Common myeloid progenitor, CD34-positive (primary cell): ENCODE data around the gene OR2AG2.

Source experiments
- CTCF ChIA-PET: fragments of 350-600 bp; sonication (Branson Sonifier 250); formaldehyde crosslinking; loops from one replicate; lab custom pipeline; 2021; ENCODE audit warnings: antibody characterized with exemption; lab: Charles Lee
- POLR2A ChIA-PET: fragments of 350-600 bp; sonication (Branson Sonifier 250); formaldehyde crosslinking; loops from one replicate; lab custom pipeline; 2021; ENCODE audit warnings: antibody characterized with exemption; lab: Charles Lee
- DNase-seq, 3 donors: peaks; one replicate each; pipeline versions ENCODE4 v3.0.0 to v3.0.0-alpha.2; 2013
- H3K27ac ChIP-seq, 2 experiments: 1 replicate in 1 of 2; 2 replicates in 1 of 2; pipeline ENCODE4 v1.7.0; 2013; ENCODE audit warnings: inconsistent platforms in 2 of 2, low read length in 2 of 2, mild to moderate bottlenecking in 2 of 2, low read depth in 1 of 2, moderate library complexity in 1 of 2; ENCODE audit not compliant: severe bottlenecking in 2 of 2, insufficient read depth in 1 of 2, poor library complexity in 1 of 2
- H3K27me3 ChIP-seq, 5 experiments: replicated peaks in 2 of 5; 1 replicate in 3 of 5; 2 replicates in 2 of 5; pipeline versions ENCODE4 v1.6.1 to v1.7.0; 2013; ENCODE audit warnings: low read length in 4 of 5, mild to moderate bottlenecking in 2 of 5, moderate library complexity in 2 of 5, inconsistent platforms in 1 of 5; ENCODE audit not compliant: insufficient read depth in 5 of 5, control insufficient read depth in 4 of 5
- H3K36me3 ChIP-seq, 4 experiments: 1 replicate in 2 of 4; 2 replicates in 2 of 4; pipeline versions ENCODE4 v1.6.1 to v1.7.0; 2013; ENCODE audit warnings: low read length in 3 of 4, control low read depth in 1 of 4, mild to moderate bottlenecking in 1 of 4; ENCODE audit not compliant: control insufficient read depth in 4 of 4, insufficient read depth in 4 of 4
- H3K4me1 ChIP-seq, 4 experiments: 1 replicate in 3 of 4; 2 replicates in 1 of 4; pipeline versions ENCODE4 v1.6.1 to v1.7.1; 2013; ENCODE audit warnings: low read length in 3 of 4, mild to moderate bottlenecking in 3 of 4, control low read depth in 1 of 4, inconsistent platforms in 1 of 4, moderate library complexity in 1 of 4; ENCODE audit not compliant: control insufficient read depth in 4 of 4, insufficient read depth in 4 of 4; ENCODE audit errors: control extremely low read depth in 1 of 4
- H3K4me3 ChIP-seq, 7 experiments: 1 replicate in 4 of 7; 2 replicates in 3 of 7; pipeline versions ENCODE4 v1.5.1 to v1.7.0; 2013; ENCODE audit warnings: mild to moderate bottlenecking in 7 of 7, low read length in 6 of 7, moderate library complexity in 6 of 7, inconsistent platforms in 2 of 7, low read depth in 2 of 7, control low read depth in 1 of 7; ENCODE audit not compliant: insufficient read depth in 4 of 7, control insufficient read depth in 1 of 7; ENCODE audit errors: extremely low read depth in 1 of 7
- H3K9me3 ChIP-seq, 5 experiments: 1 replicate in 4 of 5; 2 replicates in 1 of 5; pipeline versions ENCODE4 v1.6.1 to v1.7.1; 2013; ENCODE audit warnings: low read length in 4 of 5, mild to moderate bottlenecking in 2 of 5, inconsistent platforms in 1 of 5, low read depth in 1 of 5, moderate library complexity in 1 of 5; ENCODE audit not compliant: control insufficient read depth in 4 of 5, insufficient read depth in 2 of 5; ENCODE audit errors: control extremely low read depth in 1 of 5
- WGBS: methylation state at CpG from one replicate; pipeline ENCODE4 v1.1.5; 2013; ENCODE audit not compliant: insufficient coverage; 5-methylcytosine and 5-hydroxymethylcytosine counted together

The OR2AG2 gene

DNA sequence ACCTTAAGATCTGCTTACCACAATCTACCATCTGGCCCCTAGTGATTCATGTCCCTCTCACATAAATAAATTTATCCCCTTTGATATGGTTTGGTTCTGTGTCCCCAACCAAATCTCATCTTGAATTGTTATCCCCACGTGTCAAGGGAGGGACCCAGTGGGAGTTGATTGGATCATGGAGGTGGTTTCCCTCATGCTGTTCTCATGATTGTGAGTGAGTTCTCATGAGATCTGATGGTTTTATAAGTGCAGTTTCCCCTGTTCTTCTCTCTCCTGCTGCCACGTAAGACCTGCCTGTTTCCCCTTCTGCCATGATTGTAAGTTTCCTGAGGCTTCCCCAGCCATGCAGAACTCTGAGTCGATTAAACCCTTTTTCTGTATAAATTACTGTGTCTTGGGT is 37.2 kb downstream of the OR2AG2 start:
- H3K27me3 ChIP-seq = no peaks in the 10 kb centered on the region
- peaks cover 0 to 13% (median 5%) of the 10 kb centered on the region in 4 experiments for H3K36me3 ChIP-seq
- POLR2A ChIA-PET = no interaction called here
- no peak overlapping the region for H3K27ac ChIP-seq
- DNase-seq = peak in 1 of 3 donors; percentile 10
- H3K4me1 ChIP-seq = peaks cover 2 to 17% (median 17%) of the 10 kb centered on the region in 4 experiments
- CTCF ChIA-PET = interaction anchor here (1.4 to 14.8 kb wide), 4 partner anchors 14 to 29 kb away, joined by 3 to 273 read pairs (median 15); no protein-coding TSS in a partner anchor
- no peak overlapping the region for H3K4me3 ChIP-seq
- no CpG with 5 or more reads among the region's 3 CpGs for WGBS
- peaks cover 0 to 2% (median 0%) of the 10 kb centered on the region in 5 experiments for H3K9me3 ChIP-seq

DNA sequence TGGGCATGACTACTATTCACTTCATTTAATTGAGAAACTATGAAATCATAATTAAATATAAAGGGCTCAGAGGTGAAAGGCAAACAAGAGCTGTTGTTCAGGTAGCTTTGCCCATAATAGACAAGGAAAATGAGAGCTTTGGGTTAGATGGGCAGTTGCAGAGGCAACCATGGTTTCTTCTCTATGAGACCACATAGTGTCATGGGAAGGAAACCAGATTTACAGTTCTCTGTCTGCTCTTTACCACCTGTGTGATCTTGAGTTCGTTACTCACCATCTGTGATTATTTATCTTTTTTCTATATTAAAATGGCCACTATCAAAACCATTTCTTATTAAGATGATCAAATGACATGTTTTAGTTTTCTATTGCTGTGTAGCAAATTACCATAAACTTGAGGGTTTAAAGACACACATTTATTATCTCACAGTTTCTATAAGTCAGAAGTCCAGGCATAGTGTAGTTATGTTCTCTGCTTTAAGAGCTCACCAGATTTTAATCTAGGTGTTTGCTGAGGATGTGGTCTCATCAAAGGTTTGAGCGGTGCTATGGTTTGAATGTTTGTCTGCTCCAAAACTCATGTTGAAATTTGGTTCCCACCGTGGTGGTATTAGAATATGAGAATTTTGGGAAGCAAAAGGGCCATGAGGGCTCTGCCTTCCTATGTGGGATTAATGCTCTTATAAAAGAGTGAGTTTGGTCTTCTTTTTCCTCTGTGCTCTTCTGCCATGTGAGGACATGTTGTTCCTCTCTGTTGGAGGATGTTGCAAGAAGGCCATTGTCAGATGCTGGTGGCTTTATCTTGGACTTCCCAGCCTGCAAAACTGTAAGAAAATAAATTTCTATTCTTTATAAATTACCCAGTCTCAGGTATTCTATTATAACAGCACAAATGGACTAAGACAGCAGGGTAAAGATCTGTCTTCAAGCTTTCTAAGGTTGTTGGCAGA is 38.2 kb downstream of the OR2AG2 start:
- POLR2A ChIA-PET = no interaction called here
- Histone ChIP-seq H3K27me3 (no peaks in the 10 kb centered on the region), H3K36me3 (peaks cover 0 to 13% (median 6%) of the 10 kb centered on the region in 4 experiments), H3K4me1 (peaks cover 2 to 17% (median 15%) of the 10 kb centered on the region in 4 experiments), H3K9me3 (peaks cover 0 to 2% (median 0%) of the 10 kb centered on the region in 5 experiments), H3K4me3 (no peak overlapping the region), H3K27ac (no peak overlapping the region)
- WGBS = 100% methylated on average over 1 of the region's 3 CpGs
- no peak for DNase-seq
- CTCF ChIA-PET = interaction anchor here (0.8 to 14.8 kb wide), 5 partner anchors 11 to 38 kb away, joined by 3 to 273 read pairs (median 3); partner anchors contain the start of gene OR2AG2

DNA sequence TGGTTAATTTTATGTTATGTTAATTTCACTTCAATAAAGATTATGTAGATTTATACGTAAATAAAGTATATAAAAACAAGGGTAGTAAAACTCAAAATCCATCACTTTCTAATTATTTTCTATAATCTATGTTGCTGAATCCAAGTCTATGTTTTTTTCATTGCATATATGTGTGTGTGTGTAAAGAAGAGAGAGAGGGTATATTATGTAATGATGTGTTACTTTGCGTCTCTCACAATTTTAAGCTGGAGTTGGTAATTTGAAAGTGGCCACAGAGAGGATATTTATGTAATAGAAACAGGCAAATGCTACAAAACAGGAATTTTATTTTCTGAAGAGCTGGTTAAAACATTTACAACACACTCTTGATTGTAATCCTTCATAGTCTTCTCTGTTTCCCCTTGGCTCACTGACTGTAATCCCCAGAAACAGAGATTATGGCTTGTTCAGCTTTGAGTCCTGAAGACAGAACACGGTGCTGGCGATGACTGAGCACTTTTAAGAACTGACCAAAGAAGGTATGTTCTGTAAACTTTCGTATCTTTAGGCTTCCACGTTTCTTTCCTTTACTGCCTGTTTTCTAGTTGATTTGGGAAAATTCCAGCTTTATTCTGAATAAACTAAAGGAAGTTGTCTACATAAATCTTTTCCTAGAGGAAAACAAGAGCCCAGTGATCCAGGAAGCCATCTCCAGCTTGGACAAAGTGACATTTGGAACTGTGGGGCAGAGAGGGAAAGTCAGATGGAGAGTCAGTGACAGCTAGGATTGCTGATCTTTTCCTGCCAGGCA is 43.6 kb downstream of the OR2AG2 start:
- ChIA-PET CTCF (interaction anchor here (0.7 to 3.6 kb wide), 7 partner anchors 10 to 273 kb away, joined by 4 to 9 read pairs (median 6); no protein-coding TSS in a partner anchor), POLR2A (interaction anchor here (0.6 kb wide), 1 partner anchor 72 kb away, joined by 3 read pairs; no protein-coding TSS in a partner anchor)
- WGBS = 62% methylated on average over 2 of the region's 6 CpGs
- H3K4me1 ChIP-seq = peaks cover 0 to 7% (median 3%) of the 10 kb centered on the region in 4 experiments
- H3K4me3 ChIP-seq = peak overlapping the region in 1 of 7 experiments; percentile 58
- DNase-seq = peak in 2 of 3 donors; percentile 27 to 43
- peak overlapping the region in 1 of 2 experiments; percentile 56 for H3K27ac ChIP-seq
- H3K36me3 ChIP-seq = peaks cover 0 to 9% (median 3%) of the 10 kb centered on the region in 4 experiments
- H3K27me3 ChIP-seq = no peaks in the 10 kb centered on the region
- H3K9me3 ChIP-seq = peaks cover 0 to 20% (median 5%) of the 10 kb centered on the region in 5 experiments

DNA sequence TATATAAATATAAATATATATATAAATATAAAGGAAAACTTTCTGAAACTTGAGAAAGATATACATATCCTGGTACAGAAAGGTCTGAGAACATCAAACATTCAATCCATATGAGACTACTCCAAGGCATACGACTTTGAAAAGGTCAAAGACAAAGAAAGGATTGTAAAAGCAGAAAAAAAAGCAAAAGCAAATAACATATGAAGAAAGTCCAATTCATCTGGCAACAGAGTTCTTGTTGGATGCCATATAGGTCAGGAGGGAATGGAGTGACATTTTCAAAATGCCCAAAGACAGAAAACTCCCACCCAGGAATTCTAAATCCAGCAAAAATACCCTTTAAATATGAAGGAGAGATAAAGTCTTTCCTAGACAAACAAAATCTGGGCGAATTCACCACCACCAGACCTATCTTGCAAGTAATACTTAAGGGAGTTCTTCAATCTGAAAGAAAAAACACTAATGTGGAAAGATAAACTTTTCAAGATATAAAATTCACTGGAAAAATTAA is 46.3 kb downstream of the OR2AG2 start:
- no peak overlapping the region for H3K4me3 ChIP-seq
- peaks cover 0 to 7% (median 3%) of the 10 kb centered on the region in 4 experiments for H3K4me1 ChIP-seq
- H3K27me3 ChIP-seq = no peaks in the 10 kb centered on the region
- no peak for DNase-seq
- CTCF ChIA-PET = no interaction called here
- no peak overlapping the region for H3K27ac ChIP-seq
- H3K9me3 ChIP-seq = peaks cover 0 to 29% (median 15%) of the 10 kb centered on the region in 5 experiments
- 100% methylated on average over 1 of the region's 2 CpGs for WGBS
- peaks cover 3 to 27% (median 5%) of the 10 kb centered on the region in 4 experiments for H3K36me3 ChIP-seq
- POLR2A ChIA-PET = no interaction called here

DNA sequence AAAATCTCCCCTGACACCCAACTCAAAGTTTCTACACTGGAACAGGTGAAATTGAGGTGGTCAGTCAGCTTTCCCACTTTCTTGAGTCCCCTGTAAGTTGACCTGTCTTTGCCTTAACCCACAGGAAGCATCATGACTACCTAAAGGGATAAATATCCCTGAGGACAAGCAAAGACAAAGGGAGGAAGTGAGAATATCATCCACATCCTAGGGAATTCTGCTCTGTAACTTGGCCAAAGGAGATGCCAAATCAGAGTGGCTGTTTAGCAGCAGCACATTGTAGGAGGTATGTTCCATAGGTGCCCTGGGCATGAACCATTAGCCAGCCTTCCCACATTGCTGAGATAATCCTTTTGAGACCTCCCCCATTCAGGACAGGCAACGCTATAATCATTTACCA is 47.8 kb downstream of the OR2AG2 start:
- no CpG with 5 or more reads among the region's 1 CpG for WGBS
- peaks cover 0 to 7% (median 3%) of the 10 kb centered on the region in 4 experiments for H3K4me1 ChIP-seq
- H3K27me3 ChIP-seq = no peaks in the 10 kb centered on the region
- ChIA-PET POLR2A (no interaction called here), CTCF (interaction anchor here (0.7 kb wide), 1 partner anchor 14 kb away, joined by 3 read pairs; no protein-coding TSS in a partner anchor)
- H3K36me3 ChIP-seq = peaks cover 3 to 30% (median 7%) of the 10 kb centered on the region in 4 experiments
- no peak overlapping the region for H3K27ac ChIP-seq
- H3K9me3 ChIP-seq = peaks cover 0 to 31% (median 15%) of the 10 kb centered on the region in 5 experiments
- no peak overlapping the region for H3K4me3 ChIP-seq
- no peak for DNase-seq

DNA sequence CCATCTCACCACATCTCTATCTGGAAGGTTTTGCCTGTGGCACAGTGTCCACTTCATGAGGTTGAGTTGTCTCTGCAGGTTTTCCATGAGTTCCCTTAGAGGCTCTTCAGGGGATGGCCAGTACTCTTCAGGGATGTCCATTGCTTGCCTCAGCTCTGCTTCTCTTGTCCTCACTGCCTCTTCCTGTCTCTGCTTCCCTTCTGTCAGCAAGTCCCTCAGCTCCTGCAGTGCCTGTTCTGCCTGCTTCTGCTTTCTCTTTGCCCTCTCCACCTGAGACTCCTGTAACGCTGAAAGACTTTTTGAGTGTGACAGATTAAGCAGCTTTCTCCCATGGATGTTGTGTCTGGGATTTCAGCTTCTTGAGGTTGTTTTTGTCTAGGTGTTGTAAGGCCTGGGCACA is 50.4 kb downstream of the OR2AG2 start:
- Histone ChIP-seq H3K27ac (no peak overlapping the region), H3K4me1 (no peaks in the 10 kb centered on the region), H3K36me3 (peaks cover 0 to 30% (median 7%) of the 10 kb centered on the region in 4 experiments), H3K4me3 (no peak overlapping the region), H3K9me3 (peaks cover 0 to 33% (median 13%) of the 10 kb centered on the region in 5 experiments), H3K27me3 (no peaks in the 10 kb centered on the region)
- CTCF ChIA-PET = interaction anchor here (0.9 to 3.7 kb wide), 5 partner anchors 16 to 36 kb away, joined by 3 to 22 read pairs (median 5); no protein-coding TSS in a partner anchor
- POLR2A ChIA-PET = no interaction called here
- WGBS = no CpG with 5 or more reads among the region's 1 CpG
- DNase-seq = peak in 1 of 3 donors; percentile 4
